HG03520 (cell line): ENCODE measurements around the gene ZNF654.
A peak's percentile ranks its signal among the peaks of the same experiment; 100 is the strongest.
"Not testable (repeated sequence)": the region's sequence is repeated elsewhere in the genome, so short reads cannot be mapped to it uniquely, and the experiment has no call there.

Experiments used
- ATAC-seq: cut with Tn5 transposase; IDR thresholded peaks from one replicate; pipeline ENCODE4 v1.9.1; 2021; ENCODE audit warnings: mild to moderate bottlenecking, moderate library complexity; ENCODE audit not compliant: unreplicated experiment

ZNF654 gene

DNA sequence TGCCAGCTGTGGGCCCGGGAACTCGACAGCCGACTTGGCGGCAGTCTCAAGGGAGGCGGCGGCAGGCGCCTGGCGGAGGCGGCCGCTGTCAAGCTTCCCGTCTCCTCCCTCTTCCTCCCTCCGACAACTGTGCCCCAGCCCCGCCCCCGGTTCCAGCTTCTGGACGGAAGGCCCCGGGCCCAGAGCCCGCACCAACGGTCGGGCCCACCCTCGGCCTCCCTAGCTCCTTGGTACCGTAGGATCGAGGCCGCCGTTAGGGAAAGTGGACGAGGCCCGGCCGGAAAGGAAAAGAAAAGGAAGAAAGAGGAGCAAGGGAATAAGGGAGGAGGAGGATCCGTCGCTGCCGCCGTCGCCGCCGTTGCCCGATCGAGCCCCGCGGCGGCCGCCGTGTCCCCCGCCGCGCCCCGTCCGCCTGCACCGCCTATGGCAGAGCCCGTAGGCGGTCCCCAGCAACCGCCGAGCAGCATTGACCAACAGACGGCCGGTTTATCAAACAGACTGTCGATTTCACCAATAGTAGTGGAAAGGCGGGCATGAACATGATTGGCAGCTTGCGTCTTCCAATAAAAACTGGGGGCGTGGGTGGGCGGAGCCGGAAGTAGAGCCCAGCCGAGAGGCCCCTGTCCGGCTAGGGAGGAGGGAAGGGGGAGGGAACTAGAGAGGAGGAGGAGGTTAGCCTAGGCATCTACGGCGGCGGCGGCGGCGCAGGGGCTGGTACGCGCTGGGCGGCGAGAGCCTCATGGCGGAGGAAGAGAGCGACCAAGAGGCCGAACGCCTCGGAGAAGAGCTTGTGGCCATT lies at the start of gene ZNF654, which contains the start of gene CGGBP1:
Gene ZNF654, plus strand, starts transcription at position 675 of the 799 bp plus-strand sequence. Its CDS starts 65 bp downstream, at position 740.
Gene CGGBP1, minus strand, starts transcription at position 425 of the 799 bp plus-strand sequence. CDS start 3,029 bp downstream, outside the sequence.
- peak; percentile 94 for ATAC-seq

DNA sequence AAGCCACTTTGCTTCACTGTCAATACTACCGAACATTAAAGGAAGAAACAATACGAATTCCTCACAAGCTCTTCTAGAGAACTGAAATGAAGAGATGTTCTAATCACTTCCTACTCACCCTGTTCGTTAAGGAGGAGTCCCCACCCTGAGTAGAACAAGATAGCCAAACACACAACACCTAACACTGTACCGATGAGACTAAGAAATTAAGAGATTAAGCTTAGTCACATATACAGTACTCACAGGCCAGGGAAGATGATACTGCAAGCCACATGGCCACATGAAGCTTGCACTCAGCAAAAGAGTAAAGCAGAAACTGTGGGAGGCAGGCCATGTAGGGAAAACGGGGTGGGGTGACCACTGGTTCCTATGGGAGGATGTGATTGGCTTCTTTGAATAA lies 48.2 kb upstream of the ZNF654 start:
- ATAC-seq, result no peak

DNA sequence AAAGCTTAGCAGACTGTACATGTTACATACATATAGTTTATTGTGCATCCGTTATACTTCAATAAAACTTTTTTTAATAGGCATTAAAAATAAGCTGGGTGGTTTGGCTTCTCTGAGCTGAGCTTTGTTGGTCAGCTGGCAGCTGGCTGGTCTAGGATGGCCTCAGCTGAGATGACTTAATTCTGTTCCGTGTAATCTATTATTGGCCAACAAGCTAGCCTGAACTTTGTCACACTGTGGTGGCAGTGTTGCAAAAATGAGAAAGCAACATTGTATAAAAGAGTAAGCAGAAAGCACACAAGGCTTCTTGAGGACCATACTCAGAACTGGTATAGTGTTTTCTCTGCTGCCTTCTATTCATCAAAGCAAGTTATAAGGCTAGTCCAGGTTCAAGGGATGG lies 45.5 kb upstream of the ZNF654 start:
- no peak for ATAC-seq

DNA sequence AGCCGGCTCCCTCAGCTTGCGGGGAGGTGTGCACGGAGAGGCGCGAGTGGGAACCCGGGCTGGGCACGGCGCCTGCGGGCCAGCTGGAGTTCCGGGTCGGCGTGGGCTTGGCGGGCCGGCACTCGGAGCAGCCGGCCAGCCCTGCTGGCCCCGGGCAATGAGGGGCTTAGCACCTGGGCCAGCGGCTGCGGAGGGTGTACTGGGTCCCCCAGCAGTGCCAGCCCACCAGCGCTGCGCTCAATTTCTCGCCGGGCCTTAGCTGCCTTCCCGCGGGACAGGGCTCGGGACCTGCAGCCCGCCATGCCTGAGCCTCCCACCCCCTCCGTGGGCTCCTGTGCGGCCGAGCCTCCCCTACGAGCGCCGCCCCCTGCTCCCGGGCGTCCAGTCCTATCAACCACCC lies 43.4 kb upstream of the ZNF654 start:
- not testable (repeated sequence) for ATAC-seq

DNA sequence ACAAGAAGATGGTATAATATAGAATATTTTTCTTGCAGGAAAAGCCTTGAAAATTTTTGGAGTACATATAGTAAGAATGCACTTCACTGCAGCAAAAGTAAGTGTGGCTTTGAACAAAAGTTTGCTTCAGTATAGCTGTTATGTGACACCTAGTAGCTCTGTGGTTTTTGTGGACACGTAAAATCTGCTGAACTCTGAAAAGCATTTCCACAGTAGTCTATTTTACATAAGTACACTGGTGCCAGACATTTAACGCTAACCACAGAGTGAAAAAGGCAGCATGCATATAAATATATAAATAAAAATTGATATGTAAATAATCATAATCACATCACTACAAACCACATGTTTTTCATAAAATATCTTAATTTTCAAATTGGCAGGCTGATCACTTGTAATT lies 40.0 kb upstream of the ZNF654 start:
- peak; percentile 96 for ATAC-seq

DNA sequence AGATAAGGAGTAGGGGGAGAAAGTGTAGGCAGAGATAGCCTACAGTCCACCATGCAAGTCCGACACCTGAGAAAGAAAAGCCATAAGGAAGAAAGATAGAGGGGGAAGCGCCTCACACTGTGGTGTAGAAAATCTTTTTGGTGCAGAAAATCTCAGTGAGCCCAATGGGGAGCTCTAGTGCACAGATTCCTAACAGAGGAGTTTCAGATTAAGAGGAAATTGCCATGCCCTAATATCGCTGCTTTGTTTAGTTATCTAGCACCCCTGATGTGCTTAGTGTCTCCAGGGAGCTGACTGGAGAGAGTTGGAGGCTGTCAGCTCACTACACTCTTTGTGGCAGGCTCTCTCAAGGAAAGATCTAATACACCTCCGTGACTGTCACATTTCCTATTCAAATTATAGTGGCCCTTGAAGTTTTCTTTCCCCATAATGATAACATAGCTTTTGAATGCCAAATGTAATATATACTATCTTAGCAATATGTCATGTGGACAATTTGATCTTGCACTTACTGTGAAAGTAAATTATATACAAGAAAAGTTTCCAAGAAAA lies 34.0 kb upstream of the ZNF654 start:
- no peak for ATAC-seq

DNA sequence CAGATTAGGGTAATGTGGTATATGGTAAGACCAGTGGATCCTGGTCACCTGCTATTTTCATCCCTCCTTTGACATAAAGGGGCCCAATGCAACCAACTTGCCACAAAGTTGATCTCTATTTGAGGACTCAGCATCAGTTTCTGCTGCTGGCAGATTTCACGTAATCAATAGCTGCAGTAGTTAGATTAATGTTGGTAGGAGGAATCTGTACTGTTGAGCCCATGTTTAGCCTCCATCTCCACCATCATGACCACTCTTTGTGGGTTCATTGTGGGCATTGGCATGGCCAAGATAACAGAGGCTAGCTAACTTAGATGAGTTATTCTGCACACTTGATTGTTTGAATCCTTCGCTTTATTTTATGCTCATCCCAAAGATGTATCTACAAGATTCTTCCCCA lies 30.2 kb upstream of the ZNF654 start:
- ATAC-seq, result no peak

DNA sequence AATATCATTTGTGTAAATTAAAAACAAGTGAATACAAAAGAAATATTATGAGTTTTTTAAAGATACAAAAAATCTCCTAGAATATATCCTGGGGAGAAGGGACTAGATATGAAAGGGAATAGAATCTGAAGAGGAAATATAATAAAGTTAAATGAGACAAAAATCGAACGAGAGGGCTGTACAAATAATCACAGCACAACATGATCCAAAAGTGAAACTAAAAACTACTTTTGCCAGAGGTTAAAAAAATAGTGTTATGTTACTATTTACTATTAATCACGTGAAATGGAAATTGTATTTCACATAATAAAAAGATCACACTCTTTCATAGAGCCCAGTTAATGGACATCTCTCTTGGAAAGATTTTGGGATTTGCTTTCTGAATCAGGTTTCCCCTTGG lies 28.8 kb upstream of the ZNF654 start:
- ATAC-seq, result no peak

DNA sequence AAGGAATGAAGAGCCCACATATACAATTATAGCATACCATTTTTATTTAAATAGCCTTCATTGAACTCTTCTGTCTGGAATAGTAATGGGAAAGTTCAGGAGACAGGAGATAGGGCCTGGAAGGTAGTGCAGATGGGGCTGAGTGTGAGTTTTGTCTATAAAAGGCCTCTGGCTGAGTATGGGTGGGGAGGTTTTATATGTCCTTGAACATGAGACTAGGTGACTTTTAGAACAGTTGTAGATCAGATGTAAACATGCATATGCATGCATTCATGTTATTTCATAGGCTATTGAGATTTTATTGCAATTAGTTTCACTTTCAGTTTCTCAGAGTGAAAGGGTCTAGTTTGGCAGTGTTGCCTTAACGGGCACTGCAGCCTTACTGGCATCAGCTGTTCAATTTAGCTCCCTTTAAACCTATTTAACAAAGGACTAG lies 27.4 kb upstream of the ZNF654 start:
- peak; percentile 85 for ATAC-seq

DNA sequence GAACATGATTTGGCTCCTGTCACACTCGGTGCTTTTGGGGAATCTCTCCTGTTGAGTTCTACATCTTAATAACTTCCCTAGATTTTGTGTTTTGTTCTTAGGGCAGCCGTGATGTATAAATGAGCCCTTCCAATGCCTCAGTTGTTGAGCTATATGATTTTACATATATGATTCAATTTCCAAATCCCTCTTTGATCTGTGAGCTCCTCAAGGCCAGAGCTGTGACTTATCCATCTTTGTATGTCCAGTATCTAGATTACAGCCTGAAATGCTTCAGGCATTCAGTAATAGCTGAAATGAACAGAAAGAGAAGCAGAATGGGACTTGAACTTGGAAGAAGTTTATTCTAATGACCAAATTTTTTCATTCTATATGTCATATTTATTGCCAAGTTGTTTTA lies 26.8 kb upstream of the ZNF654 start:
- ATAC-seq, result no peak

DNA sequence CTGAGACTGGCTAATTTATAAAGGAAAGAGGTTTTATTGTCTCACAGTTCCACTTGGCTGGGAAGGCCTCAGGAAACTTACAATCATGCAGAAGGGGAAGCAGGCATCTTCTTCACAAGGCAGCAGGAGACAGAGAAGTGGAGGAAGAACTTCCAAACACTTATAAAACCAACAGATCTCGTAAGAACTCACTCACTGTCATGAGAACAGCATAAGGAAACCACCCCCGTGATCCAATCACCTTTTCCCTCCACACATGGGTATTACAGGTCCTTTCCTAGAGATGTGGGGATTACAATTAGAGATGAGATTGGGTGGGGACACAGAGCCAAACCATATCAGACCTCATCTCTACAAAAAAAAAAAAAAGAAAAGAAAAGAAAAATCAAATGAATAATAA lies 26.0 kb upstream of the ZNF654 start:
- ATAC-seq, result no peak

DNA sequence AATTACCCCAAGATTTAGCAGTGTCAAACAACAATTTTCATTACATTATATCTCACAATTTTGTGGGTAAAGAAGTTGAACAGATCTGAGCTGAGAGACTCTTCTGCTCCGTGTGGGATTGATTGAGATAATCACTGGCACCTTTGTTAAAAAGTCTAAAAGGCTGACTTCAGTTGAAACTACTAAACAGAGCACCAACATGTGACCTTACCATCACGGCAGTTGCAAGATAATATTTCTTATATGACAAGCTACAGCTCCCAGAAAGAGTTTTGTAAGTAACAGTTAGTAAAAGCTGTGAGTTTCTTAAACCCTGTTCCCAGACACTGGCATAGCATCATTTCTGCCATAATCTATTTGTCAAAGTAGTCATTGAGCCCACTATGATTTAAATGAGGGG lies 25.2 kb upstream of the ZNF654 start:
- ATAC-seq, result no peak

DNA sequence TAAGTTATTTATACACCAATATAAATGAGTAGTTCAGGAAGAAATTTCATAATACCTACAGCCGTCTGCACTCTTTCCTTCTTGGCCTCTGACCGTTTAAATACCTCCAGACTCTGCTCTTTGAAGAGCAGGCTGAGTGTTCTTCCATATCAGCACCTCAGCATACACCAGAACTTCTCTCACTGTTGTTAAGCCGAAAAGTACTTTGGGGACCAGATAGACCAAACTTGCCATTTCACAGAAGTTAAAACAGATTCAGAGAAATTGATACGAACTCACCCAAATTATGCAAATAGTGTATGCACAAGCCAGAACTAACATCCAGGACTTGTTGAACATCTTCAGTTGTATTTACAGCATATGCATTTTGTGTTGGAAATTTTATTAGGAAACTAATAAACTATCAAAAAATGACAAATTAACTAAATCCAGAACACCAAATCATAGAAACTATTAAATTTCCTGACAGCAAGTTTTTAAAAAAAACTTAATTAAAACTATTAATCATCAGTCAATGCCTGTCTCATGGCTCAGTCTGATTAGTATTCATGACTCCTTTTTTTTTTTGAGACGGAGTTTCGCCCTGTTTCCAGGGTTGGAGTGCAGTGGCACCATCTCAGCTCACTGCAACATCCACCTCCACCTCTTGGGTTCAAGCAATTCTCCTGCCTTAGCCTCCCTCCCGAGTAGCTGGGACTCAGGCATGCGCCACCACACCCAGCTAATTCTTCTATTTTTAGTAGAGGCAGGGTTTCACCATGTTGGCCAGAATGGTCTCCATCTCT lies 24.4 kb upstream of the ZNF654 start:
- ATAC-seq, result no peak

DNA sequence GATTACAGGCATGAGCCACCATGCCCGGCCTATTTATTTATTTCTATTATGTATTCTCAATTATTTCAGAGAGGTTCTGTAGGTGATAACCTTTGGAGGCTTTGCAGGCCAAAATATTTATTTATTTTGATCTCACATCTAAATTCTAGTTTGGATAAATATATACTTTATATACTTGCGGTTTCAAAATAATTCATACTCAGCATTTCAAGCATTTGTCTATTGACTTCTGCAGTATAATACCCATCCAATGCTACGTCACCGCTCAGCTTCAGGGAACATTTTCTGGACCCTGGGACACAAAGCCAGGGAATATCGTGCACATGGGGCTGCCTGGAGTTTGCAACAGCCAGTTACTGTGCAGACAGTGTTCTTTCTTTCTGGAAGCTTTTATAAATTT lies 22.8 kb upstream of the ZNF654 start:
- no peak for ATAC-seq

DNA sequence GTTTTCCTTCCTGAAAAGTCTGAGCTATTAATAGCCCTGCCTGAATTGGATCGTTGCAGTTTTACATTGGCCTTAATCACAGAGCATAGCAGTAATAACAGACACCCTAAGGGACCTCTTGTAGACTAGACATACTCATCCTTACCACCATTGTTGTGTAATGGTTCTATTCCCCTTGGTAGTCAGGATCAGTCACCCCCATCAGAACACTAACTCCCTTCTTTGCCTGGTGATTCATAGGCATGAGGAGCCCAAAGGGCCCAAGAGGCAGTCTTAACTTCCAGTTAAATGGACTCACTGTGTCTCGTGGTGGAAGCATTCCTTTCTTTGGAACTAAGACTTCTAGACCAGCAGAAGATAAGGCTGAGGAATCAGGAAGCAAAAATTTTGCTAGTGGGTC lies 20.5 kb upstream of the ZNF654 start:
- ATAC-seq, result no peak

DNA sequence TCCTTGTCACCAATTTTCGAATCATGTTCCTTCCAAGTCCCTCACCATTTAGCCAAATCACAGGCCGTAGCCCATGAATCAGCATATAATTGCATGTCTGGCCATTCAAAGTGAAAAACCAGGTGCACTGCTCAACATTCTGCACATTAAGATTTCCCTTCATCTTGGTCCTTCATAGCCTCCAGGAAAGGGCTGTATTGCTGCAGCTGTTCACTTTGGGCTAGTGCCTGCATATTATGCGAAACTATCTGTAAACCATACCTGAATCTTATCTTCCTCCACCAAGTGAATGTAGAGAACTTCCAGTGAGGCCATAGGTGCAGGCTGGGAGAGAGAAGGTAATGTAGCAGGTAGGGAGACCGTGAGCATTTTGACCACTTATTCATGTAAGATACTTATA lies 18.5 kb upstream of the ZNF654 start:
- ATAC-seq, result no peak

DNA sequence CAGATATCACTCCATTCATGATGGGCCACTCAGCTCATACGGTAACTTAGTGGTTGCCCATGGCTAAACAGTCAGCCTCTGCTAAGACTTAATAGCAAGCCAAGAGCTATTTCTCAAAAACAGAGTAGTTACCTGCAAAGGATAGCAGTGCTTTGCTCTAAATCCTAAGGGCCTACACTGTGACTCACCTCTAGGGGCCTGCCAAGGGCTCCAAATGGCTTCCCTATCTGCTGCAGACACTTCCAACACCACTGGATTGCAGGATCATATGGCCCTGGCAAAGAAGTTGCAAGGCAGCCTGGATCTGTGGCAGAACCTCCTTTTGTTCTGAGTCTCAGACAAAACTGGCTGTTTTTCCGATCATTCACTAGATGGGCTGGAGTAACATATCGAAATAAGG lies 18.1 kb upstream of the ZNF654 start:
- no peak for ATAC-seq

DNA sequence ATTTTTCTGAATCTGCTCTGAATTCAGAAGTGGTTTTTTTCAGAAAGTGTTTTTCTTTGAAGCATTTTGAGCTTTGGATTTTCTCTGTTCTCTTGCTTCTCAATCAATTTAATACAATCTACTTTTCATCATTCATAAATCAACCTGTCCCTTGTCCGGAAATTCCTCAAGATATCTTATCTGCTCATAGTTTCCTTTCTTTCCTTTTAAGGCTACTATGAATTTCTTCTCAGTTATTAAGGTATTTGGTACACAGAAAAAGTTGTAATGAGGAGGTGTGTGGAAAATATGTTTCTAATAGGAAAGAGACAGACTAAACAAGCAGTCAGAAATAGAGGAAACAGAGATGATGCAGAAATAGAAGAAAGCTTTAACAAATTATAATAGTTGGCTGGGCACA lies 14.6 kb upstream of the ZNF654 start:
- ATAC-seq, result no peak

DNA sequence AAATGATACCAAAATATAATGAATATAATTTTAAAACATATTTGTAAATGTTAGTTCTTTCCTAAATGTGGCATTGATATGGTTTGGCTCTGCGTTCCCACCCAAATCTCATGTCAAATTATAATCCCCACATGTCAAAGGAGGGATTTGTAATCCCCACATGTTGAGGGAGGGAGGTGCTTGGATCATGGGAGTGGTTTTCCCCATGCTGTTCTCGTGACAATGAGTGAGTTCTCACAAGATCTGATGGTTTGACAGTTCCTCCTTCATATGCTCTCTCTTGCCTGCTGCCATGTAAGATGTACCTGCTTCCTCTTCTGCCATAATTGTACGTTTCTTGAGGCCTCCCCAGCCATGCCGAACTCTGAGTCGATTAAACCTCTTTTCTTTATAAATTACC lies 12.3 kb upstream of the ZNF654 start:
- ATAC-seq, result no peak

DNA sequence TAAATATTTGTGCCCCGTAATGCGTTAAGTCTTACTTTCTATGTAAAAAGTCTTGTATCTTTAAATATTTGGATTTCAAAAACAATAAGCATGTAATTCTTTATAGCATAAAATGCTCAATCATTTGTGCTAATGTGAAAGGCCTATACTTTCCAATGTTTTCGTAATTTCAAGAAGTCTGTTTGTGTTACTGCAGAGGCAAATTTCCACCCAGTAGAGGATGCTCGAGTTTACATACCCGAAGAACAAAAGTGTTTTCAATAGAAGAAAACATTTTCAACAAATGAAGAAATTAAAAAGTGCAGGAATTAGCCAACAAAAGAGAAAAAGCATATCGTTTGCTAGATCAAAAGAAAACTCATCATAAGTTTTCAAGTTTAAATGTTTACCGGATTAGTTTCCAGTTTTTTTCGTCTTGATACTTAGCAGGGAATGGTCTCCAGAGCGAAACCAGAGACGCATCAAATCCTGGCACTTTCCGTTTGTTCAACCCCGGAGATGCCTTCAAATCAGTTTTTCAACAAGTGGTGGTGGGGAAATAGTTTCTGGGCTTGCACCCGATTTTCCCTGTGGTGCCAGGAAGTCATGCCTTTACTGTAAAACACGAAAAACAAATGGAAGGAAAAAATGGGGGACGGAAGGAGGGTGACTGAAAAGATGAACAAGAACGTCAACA lies 1.3 kb upstream of the ZNF654 start:
- no peak for ATAC-seq

DNA sequence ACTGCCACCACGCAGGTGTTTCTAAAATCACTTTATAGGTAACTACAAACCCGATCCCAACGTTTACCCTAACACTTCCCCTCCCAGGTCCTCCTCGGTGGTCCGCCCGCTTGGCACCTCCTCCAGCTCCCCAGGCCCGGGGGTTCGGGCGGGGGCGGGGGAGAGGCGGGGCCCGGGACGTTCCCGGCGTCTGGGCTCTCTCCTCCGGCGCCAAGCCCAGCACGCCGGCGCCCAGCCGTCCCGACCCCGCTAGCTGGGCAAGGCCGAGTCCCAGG lies 812 bp upstream of the ZNF654 start:
- ATAC-seq, result no peak
